Pulmonary artery endothelial cell (primary cell): ENCODE measurements around the gene PROK2. TPM values are rescaled to one million over a fixed set of nuclear protein-coding genes. Genes with fewer than 3 reads are reported as not detected.

Experiments used
- DNase-seq: peaks from one replicate; pipeline ENCODE4 v3.0.0-alpha.2; 2011; ENCODE audit warnings: low read depth, low spot score
- total RNA-seq: library from RNA; depleted of rRNA; stranded (reverse); fragments of >200 nt; gene quantifications from 2 replicates; pipeline ENCODE4 v1.2.3, GENCODE V29; 2014

The PROK2 gene
- total RNA-seq, 1 donor from 2014 or later: not detected

DNA sequence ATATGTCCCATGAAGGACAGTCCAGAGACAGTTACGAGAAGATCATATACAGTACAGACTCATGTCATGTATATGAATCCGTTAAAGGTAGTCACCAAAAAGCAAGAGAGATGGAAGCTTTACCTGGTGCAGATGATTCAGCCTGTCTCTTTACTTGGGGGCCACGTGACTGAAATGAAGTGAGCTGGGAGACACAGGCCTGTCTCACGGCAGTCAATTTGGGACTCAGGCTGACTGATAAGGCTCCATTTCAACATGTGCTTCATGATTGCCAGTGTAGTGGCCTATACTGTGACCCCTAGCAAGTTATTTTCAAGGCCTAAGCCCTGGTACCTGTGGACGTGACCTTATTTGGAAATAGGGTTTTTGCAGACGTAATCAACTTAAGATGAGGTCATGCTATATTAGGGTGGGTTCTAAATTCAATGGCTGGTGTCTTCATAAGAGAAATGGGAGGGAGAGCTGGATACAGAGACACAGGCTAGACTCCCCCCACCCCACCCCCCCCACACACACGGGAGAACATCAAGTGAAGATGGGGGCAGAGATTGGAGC is 3.0 kb upstream of the PROK2 start:
- DNase-seq: no peak

DNA sequence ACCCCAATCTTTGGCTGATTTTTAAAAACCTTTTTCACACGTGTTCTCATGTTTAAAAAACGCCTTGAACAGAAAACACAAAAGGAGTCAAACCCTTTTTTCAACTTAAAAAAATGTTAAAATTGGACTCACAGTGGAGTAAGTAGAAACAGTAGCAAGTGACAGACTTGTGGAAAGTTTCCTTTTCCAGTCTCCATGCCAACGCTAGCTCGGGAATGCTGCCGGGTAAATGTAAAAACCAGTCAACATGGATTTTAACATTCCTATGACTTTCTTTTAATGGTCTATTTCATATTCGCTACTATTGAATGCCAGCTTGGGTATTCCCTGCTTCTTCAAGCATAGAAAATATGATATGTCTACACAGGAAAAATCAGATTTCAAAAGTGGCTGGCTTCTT is 1.6 kb upstream of the PROK2 start:
- no peak for DNase-seq

DNA sequence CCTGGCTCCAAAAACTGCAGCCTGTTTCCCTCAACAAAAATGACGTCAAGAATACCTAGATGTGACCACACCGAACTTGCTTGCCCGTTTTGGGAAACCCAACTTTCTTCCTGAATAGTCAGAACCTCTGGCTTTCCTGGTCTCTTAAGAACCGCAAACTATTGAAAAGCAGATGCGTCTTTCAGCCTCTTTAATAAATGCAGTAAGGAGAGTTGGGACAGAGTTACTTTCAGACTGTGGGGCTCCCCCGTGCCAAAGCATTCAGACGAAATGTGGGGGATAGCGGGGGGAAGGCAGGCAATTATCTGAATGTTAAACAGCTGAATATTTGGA is 1.2 kb upstream of the PROK2 start:
- no peak for DNase-seq

DNA sequence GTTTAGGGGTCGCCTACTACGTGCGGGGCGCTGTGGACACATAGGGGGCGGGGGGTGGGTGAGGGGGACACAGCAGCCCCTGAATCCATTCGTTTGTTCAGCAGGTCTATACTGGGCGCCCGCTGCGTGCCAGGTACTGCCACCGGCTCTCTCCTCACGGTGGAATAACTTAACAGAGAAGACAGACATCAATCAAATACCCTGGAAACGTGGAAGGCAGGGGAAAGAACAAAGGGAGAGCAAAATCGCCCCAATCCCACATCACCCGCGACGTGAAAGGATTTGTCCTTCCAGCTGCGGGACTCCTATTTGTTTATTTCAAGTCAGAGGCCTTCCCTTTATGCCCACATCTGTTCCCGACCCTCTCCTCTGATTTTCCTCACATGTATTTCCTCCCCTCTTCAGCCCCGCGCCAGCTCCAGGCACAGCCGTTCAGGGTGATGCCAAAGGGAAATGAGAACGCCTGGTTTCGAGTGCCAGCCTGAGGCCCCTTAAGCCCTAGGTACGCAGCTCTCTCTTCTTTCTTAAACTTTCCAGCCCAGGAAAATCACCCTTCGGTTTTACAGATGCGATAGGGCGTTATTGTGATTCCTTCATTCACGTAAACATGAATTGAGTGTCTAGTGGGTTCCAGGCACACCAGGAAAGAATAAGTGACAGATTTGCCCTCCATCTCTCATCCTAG is 726 bp upstream of the PROK2 start:
- no peak for DNase-seq

DNA sequence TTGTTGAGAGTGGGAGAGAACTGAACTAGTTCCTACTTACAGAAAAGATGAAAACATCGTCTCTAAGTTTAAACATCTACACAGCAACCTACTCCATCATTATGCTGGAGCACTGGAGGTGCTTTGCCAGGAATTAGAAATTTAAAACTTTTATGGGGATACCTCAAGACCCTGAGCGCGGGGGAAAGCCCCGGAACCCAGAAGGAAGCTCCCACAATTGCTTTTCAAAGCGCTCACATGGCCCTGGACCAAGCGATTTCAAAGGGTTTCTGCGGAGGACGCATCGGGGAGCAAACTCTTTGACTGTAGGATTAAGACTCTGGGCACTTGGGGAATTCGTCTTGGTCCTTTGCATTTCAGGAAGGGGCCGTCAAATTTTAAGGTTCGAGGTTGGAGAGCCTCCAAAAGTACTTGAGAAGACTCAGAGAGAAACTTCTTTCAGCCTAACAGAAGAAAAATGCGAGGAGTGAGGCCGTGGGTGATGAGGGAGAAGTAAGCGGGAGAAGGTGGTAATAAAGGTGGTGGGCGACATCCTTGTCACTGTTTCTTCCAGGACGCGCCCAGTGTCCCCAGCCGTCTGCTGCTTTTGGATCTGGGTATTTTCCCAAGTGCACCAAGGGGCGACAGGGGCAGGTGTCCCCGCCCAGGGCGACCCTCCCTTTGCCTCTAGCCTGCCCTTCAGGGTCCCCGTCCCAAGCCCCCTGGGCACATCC is 591 bp downstream of the PROK2 start:
- no peak for DNase-seq

DNA sequence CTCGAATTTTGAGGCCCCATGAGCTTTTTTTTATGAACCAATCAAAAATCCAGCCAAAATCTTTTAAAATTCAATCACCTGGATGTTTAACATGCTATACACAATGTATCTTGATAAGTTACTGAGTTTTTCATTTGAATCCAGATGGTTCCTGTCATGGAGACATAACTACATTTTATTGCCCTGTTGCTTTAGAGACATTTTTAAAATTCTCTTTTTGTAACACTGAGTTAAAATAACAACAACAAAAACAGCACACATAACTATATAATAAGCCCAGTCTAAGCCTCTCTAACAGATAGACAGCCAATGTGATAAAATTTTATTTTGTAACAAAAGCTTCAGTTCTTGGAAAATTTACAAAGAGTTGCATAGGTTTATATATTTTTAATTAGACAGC is 1.8 kb downstream of the PROK2 start:
- no peak for DNase-seq

DNA sequence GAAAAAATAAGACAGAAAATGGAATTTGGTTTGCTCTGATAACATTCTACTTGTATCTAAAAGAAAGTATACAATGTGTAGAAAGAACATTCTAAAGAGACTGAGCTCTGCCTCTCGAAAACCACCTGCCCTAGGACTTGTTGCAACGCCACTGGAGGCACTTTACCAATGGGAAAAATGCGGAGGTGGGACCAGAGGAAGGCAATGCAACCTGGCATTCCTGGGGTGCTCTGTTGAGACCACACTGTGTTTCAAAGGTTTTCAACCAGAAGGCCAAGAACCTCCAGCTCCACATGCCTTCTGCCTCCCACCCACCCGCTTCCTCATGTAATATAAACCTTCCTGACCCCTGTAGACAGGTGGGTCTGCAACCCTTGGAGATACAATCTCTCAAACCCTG is 4.5 kb downstream of the PROK2 start:
- no peak for DNase-seq

DNA sequence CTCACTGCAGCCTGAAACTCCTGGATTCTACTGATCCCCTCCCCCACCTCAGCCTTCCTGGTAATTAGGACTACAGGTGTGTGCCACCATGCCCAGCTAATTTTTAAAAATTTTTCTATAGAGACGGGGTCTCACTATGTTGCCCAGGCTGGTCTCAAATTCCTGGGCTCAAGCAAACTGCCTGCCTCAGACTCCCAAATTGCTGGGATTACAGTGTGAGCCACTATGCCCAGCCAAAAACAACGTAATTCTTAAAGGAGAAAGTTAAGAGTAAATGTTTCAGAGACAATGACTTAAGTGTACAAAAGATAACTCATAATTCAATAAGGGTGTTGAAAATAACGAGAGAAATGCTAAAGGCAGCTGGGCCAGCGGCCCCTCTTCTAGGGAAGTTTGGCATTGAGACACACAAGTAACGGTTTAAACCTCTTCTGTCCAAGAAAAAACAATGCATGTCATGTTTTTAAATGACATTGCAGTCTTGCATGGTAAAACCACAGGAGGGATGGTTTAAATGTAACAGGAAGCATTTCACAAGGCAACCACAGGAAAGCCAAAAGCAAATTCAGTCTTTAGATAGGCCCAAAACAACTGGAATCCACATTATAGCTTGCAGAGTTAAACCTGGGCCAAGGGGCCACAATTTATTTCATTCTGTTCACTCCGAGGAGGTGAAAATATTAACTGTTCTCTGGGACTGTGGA is 5.1 kb downstream of the PROK2 start:
- DNase-seq: no peak

DNA sequence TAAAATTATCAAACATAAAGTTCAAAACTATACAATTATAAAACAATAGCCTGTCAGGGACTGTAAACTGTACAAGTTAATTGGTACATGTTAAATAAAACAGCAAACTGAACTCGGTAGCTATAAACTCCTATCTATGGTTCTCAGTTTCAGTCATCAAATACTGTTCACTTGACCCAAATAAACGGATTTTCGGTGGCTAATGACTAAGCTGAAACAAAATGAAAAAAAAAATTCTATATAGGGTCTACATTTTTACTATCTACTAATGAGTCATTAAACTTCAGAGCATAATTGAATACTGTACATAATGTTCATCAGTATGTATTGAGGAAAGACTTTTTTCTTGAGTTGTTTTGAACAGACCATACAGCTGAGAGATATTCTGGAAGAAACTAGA is 6.6 kb downstream of the PROK2 start:
- DNase-seq: no peak

DNA sequence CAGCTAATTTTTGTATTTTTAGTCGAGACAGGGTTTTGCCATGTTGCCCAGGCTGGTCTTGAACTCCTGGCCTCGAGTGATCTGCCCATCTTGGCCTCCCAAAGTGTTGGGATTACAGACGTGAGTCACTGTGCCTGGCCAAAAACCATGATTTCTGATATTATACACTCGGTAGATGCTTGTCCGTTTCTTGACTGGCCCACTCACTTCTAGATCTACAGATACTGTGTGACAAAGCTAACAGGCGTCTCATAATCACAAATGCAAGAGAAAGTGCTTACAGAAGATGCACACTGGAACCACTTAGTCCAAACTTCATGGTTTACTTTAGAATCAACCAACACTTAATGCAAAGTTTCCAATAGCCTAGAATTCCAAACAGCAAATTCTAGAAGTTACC is 8.4 kb downstream of the PROK2 start:
- DNase-seq: no peak

DNA sequence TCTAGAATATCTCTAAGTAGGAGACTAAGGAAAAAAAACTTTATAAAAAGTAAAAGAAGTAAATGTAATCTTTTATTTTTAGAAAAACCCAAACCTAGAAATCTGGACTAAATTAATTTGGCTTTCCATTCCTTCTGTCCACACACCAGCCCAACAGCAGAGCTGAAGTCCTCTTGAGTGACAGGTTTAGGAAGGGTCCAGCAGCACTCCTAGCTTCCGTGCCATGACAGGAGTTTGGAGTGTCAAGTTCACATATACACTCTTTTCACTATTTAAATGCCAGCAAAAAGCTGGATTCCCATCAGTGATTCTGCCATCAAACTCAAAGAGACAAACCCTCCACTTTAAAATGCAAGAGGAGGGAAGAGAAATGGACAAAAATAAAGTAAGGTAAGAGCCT is 13.1 kb downstream of the PROK2 start:
- DNase-seq: no peak

DNA sequence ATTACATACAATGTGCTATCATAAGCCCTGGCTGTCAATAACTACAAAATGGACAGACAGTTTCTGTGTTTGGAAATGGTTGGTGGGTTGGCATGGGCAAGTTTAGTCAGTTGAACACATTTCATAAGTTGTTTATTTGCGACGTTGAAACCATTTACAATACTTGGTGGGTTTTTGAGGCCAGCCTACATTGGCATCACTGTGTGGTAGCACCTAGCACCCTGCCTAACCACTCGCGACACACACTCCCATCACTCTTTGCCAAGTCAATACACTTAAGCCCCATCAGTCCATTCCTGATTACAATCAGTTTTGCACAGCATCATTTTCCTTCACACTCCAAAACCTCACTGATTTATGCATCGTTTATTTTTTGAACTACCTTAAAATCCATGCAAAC is 13.8 kb downstream of the PROK2 start:
- no peak for DNase-seq

DNA sequence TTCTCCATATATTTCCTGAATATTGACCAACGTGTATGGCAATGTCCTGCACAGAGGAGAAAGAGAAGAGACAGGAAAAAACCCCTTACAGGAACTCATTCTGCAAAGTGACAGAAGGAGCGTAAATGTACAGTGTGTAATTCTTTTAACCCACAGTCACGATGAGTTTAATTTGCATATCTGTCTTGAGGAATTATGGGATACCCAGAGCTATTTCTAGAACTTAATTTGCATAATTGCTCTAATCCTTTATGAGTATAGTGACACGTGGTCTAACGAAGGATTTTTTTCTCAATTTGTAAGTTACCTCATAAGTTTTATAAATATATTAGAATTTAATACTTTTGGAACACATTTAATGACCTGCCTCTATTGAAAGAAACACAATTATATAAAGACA is 21.5 kb downstream of the PROK2 start:
- DNase-seq: no peak

DNA sequence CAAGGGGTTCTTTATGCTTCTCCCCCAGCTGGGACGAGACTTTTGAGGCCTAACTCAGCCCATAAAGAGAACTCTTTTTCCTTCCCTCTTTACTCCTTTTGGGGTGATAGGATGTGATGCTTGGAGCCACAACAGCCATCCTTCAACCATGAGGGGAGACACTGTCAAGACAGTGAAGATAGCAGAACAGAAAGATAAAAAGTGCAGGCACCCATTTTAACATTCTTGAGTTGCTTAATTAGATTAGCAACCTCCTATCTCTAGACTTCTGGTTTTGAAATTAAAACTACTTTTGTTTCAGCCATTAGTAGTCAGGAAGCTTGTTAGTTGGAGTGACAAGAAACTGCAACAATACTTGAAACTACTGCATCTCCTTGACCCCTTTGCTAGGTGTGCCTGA is 24.8 kb downstream of the PROK2 start:
- no peak for DNase-seq

DNA sequence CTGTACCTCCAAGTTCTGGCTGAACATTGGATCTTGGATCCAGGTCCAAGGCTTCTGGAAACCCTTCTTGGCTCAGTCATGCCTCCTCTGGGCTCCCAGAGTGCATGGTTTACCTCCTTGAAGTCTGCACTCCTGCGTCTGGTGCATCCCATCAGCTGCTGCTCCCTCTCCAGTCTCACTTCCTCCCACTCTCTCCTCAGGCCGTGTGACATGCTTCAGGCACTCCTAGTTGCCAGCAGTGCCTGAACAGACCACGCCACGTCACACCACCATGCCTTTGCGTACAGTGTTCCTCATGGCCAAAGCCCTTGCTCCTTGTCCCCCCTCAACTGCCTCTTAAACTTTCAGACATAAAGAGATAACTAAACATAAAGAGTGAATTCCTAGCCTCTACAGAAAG is 25.5 kb downstream of the PROK2 start:
- no peak for DNase-seq

DNA sequence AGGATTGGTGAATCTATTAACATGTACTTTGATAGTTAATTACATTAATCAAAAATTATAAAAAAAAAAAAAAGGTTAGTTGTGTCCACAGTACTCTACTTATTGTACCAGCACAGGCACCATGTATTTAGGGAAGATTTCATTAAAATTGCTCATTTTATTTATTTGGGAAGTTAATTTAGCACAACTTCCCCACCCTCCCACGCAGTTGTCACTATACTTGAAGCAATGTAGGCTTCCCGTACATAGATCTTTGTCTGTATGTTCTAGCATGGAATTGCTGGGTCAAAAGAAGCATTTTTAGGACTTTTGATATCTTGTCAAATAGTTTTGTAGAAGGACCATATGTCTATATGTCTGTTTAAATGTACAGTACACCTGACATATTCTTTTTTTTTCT is 26.9 kb downstream of the PROK2 start:
- DNase-seq: no peak

DNA sequence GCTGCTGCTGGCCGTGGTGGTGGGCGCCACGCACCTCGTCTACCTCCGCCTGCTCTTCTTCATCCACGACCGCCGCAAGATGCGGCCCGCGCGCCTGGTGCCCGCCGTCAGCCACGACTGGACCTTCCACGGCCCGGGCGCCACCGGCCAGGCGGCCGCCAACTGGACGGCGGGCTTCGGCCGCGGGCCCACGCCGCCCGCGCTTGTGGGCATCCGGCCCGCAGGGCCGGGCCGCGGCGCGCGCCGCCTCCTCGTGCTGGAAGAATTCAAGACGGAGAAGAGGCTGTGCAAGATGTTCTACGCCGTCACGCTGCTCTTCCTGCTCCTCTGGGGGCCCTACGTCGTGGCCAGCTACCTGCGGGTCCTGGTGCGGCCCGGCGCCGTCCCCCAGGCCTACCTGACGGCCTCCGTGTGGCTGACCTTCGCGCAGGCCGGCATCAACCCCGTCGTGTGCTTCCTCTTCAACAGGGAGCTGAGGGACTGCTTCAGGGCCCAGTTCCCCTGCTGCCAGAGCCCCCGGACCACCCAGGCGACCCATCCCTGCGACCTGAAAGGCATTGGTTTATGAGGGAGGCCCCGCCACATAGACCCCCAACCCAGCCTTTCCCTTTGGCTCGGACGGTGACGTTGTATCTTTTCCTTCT is 30.2 kb downstream of the PROK2 start:
- DNase-seq: no peak

DNA sequence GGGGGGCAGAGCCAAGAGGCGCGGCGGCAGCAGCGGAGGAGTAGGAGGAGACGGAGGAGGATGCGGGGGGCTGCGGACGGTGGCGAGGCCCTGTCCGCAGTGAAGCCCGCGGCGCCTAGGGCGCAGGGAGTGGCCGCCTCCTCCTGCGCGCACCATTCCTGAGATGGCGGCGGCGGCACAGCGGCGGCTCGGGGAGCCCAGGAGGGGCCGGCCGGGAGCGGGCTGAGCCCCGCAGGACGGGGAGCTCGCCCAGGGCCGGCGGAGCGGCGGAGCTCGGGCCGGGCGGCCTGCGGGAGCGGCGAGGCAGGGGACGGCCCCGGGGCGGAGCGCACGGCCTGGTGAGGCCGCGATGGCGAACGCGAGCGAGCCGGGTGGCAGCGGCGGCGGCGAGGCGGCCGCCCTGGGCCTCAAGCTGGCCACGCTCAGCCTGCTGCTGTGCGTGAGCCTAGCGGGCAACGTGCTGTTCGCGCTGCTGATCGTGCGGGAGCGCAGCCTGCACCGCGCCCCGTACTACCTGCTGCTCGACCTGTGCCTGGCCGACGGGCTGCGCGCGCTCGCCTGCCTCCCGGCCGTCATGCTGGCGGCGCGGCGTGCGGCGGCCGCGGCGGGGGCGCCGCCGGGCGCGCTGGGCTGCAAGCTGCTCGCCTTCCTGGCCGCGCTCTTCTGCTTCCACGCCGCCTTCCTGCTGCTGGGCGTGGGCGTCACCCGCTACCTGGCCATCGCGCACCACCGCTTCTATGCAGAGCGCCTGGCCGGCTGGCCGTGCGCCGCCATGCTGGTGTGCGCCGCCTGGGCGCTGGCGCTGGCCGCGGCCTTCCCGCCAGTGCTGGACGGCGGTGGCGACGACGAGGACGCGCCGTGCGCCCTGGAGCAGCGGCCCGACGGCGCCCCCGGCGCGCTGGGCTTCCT is 31.0 kb downstream of the PROK2 start, which contains the start of gene GPR27:
Gene GPR27, plus strand, starts transcription at position 155 of the 909 bp plus-strand sequence. Its CDS starts 195 bp downstream, at position 350.
- DNase-seq: no peak

DNA sequence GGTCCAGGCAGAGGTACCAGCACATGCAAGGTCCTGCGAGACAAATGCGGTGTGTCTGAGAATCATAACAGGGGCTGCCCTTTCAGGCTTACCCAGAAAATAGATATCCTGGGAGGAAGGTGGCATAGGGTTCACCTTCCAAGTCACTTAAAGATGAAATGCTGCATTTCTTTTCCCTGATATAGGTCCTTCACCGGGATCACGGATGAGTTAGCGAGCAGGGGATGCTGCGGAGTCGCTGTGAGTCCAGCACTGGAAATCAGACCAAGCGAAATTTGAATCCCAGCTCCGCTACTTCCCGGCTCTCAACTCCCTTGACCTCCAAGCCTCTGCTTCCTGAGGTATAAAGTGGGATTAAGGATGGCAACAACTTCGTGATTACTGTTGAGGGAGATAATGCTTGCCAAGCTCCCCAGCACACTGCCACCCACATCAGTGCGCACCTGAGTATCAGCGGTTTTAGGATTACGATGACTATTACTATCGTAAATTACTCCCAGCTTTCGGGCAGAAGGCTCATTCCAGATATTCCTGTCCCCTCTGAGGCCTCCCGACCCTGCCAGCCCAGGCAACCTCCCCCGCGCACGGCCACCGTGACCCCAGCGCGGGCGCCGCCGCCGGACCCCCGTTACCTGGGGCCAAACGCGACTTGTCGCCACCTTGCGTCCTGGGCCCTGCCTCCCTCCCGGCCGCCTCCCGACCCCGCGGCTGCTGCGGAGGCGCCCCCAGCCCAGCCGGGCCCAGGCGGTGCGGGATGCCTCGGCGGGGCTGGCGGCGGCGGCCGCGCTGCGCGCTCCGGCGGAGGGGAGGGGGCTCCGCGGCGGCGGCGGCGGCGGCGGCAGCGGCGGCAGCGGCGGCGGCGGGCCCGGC is 31.9 kb downstream of the PROK2 start:
- no peak for DNase-seq

DNA sequence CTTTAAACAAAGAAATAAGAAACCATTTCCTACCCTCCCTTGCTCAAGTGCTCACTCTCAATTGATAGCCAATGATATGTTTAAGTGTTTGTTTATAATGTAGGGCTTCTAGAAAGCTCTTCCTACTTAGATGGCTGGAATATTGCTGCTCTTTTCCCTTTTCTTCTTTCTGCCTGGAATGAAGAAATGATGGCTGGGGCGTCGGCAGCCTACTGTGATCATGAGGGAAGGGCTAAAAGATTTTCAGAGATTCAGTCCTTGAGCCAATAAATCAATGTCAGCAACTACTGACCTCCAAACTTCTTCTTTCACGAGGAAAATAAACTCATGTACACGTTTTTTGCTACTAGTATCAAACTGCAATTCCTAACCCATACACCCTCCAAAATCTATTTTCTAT is 33.3 kb downstream of the PROK2 start:
- DNase-seq: no peak
